CD14-positive monocyte (primary cell): ENCODE measurements around the gene SLC25A31. TPM values are rescaled to one million over a fixed set of nuclear protein-coding genes. Genes with fewer than 3 reads are reported as not detected.

Experiments used
- DNase-seq, 3 donors: peaks; one replicate each; pipeline ENCODE4 v3.0.0-alpha.2; 2011 to 2022
- H2AFZ ChIP-seq: 2 replicates; pipeline ENCODE4 v1.6.0; 2012; ENCODE audit warnings: mild to moderate bottlenecking, low read depth, low read length, inconsistent platforms; ENCODE audit not compliant: insufficient read depth, poor library complexity, severe bottlenecking
- H3K27ac ChIP-seq, 2 donors: 1 replicate in 1 of 2; 2 replicates in 1 of 2; pipeline ENCODE4 v1.5.1; 2012 to 2013; ENCODE audit warnings: low read length in 2 of 2, control low read depth in 1 of 2, inconsistent platforms in 1 of 2, low read depth in 1 of 2, mild to moderate bottlenecking in 1 of 2
- H3K27me3 ChIP-seq, 2 donors: one replicate each; pipeline versions ENCODE4 v1.6.0 to v1.6.1; 2011 to 2013; ENCODE audit warnings: low read length in 2 of 2; ENCODE audit not compliant: control insufficient read depth in 2 of 2, insufficient read depth in 2 of 2
- H3K36me3 ChIP-seq, 2 donors: replicated peaks in 1 of 2; 1 replicate in 1 of 2; 2 replicates in 1 of 2; pipeline versions ENCODE4 v1.5.1 to v1.6.1; 2012 to 2013; ENCODE audit warnings: low read length in 2 of 2, control low read depth in 1 of 2, inconsistent platforms in 1 of 2, mild to moderate bottlenecking in 1 of 2; ENCODE audit not compliant: insufficient read depth in 2 of 2, control insufficient read depth in 1 of 2
- H3K4me1 ChIP-seq, 2 donors: 1 replicate in 1 of 2; 2 replicates in 1 of 2; pipeline versions ENCODE4 v1.5.1 to v1.6.1; 2012 to 2013; ENCODE audit warnings: low read length in 2 of 2, control low read depth in 1 of 2, inconsistent platforms in 1 of 2, mild to moderate bottlenecking in 1 of 2, moderate library complexity in 1 of 2; ENCODE audit not compliant: insufficient read depth in 2 of 2, control insufficient read depth in 1 of 2
- H3K4me2 ChIP-seq: replicated peaks from 2 replicates; pipeline ENCODE3; 2012; ENCODE audit warnings: low read length, moderate library complexity, mild to moderate bottlenecking; ENCODE audit not compliant: poor library complexity, severe bottlenecking; ENCODE audit errors: extremely low read depth
- H3K4me3 ChIP-seq, 3 experiments: fragments of 200-600 bp in 1 of 3; sonication (generic) in 1 of 3; replicated peaks in 1 of 3; 1 replicate in 2 of 3; 2 replicates in 1 of 3; pipeline ENCODE4 v1.5.1; 2011 to 2013; ENCODE audit warnings: low read length in 3 of 3, mild to moderate bottlenecking in 3 of 3, control low read depth in 2 of 3, low read depth in 2 of 3, inconsistent platforms in 1 of 3, moderate library complexity in 1 of 3
- H3K79me2 ChIP-seq: 2 replicates; pipeline ENCODE4 v1.6.0; 2012; ENCODE audit warnings: mild to moderate bottlenecking, control low read depth, inconsistent platforms, low read length, moderate library complexity; ENCODE audit not compliant: insufficient read depth
- H3K9ac ChIP-seq: 2 replicates; pipeline ENCODE4 v1.6.0; 2017; ENCODE audit warnings: low read length, mild to moderate bottlenecking; ENCODE audit not compliant: insufficient read depth, poor library complexity, severe bottlenecking
- H3K9me3 ChIP-seq, 2 donors: replicated peaks in 1 of 2; 1 replicate in 1 of 2; 2 replicates in 1 of 2; pipeline versions ENCODE4 v1.5.1 to v1.6.1; 2012 to 2013; ENCODE audit warnings: low read length in 2 of 2, control low read depth in 1 of 2; ENCODE audit not compliant: control insufficient read depth in 1 of 2, insufficient read depth in 1 of 2
- H4K20me1 ChIP-seq: 2 replicates; pipeline ENCODE4 v1.6.0; 2012; ENCODE audit warnings: mild to moderate bottlenecking, low read length, control low read depth, moderate library complexity; ENCODE audit not compliant: insufficient read depth
- H3K27ac Mint-ChIP-seq, 7 donors: one replicate each; pipeline ENCODE4 v1.8.0; 2020; ENCODE audit warnings: mild to moderate bottlenecking in 7 of 7, mixed read lengths in 7 of 7, moderate library complexity in 6 of 7, inconsistent platforms in 2 of 7
- H3K27me3 Mint-ChIP-seq, 3 donors: one replicate each; pipeline ENCODE4 v1.8.0; 2021 to 2022; ENCODE audit warnings: low read depth in 3 of 3, mild to moderate bottlenecking in 3 of 3, mixed read lengths in 3 of 3, moderate library complexity in 3 of 3, inconsistent platforms in 1 of 3
- H3K36me3 Mint-ChIP-seq, 2 donors: one replicate each; pipeline ENCODE4 v1.8.0; 2020; ENCODE audit warnings: mixed read lengths in 2 of 2, inconsistent platforms in 1 of 2, mild to moderate bottlenecking in 1 of 2
- H3K4me1 Mint-ChIP-seq: one replicate; pipeline ENCODE4 v1.8.0; 2020; ENCODE audit warnings: mild to moderate bottlenecking, mixed read lengths
- H3K4me3 Mint-ChIP-seq, 2 donors: one replicate each; pipeline ENCODE4 v1.8.0; 2020; ENCODE audit warnings: mild to moderate bottlenecking in 2 of 2, mixed read lengths in 2 of 2, moderate library complexity in 1 of 2
- H3K9me3 Mint-ChIP-seq, 7 donors: one replicate each; pipeline ENCODE4 v1.8.0; 2020 to 2022; ENCODE audit warnings: mixed read lengths in 7 of 7, mild to moderate bottlenecking in 6 of 7, moderate library complexity in 6 of 7, inconsistent platforms in 2 of 7
- WGBS: methylation state at CpG from one replicate; pipeline ENCODE4 v1.1.5; 2013; ENCODE audit warnings: missing lambda C conversion rate; ENCODE audit not compliant: insufficient coverage; 5-methylcytosine and 5-hydroxymethylcytosine counted together
- intact Hi-C, 2 donors: fragments of 100-400 bp; cut with micrococcal nuclease; formaldehyde crosslinking; loops; one replicate each; pipeline versions ENCODE4 v1.15.0 to v1.15.1; 2023
- polyA plus RNA-seq, 3 donors: library from polyadenylated mRNA; depleted of rRNA in 1 of 3; unstranded in 2 of 3; stranded (reverse) in 1 of 3; fragments of 300-500 nt in 2 of 3; fragments of >200 nt in 1 of 3; fragmentation: Illumina TruSeq in 2 of 3; gene quantifications; 1 replicate in 2 of 3; 2 replicates in 1 of 3; pipeline ENCODE4 v1.2.3, GENCODE V29; 2012 to 2021
- TF ChIP-seq, protein P1 (sequence below): fragments of 200-600 bp; IDR thresholded peaks from one replicate; pipeline ENCODE4 v1.8.0; 2022; ENCODE audit warnings: antibody characterized with exemption, mild to moderate bottlenecking

Gene SLC25A31
- polyA plus RNA-seq, 3 donors: not detected

DNA sequence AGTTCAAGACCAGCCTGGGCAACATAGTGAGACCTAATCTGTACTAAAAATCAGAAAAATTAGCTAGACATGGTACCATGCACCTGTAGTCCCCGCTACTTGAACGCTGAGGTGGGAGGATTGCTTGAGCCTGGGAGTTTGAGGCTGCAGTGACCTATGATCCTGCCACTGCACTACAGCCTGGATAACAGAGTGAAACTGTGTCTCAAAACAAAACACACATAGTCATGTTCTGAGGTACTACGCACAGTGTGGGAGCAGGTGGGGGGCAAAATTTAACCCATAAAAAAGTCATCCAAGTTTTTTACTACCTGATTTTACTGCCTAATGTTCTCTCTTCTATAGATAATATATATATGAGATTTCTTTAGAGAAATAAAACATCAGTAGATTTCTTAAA is 80.4 kb downstream of the SLC25A31 start:
- no peaks in the 10 kb centered on the region for H3K79me2 ChIP-seq
- Mint-ChIP-seq H3K9me3 (peaks cover 0 to 4% (median 0%) of the 10 kb centered on the region in 7 donors), H3K36me3 (no peaks in the 10 kb centered on the region), H3K27ac (no peak overlapping the region), H3K27me3 (no peaks in the 10 kb centered on the region), H3K4me1 (no peaks in the 10 kb centered on the region), H3K4me3 (no peak overlapping the region)
- no peak overlapping the region for H2AFZ ChIP-seq
- WGBS: 90% methylated on average over 2 of the region's 3 CpGs
- no peaks in the 10 kb centered on the region for H3K9me3 ChIP-seq
- H3K9ac ChIP-seq: no peak overlapping the region
- intact Hi-C loops: no loop called here
- no peak for DNase-seq
- H3K4me2 ChIP-seq: no peak overlapping the region
- no peak overlapping the region for H3K4me3 ChIP-seq
- no peaks in the 10 kb centered on the region for H4K20me1 ChIP-seq
- H3K36me3 ChIP-seq: no peaks in the 10 kb centered on the region
- TF ChIP-seq, protein P1, sequence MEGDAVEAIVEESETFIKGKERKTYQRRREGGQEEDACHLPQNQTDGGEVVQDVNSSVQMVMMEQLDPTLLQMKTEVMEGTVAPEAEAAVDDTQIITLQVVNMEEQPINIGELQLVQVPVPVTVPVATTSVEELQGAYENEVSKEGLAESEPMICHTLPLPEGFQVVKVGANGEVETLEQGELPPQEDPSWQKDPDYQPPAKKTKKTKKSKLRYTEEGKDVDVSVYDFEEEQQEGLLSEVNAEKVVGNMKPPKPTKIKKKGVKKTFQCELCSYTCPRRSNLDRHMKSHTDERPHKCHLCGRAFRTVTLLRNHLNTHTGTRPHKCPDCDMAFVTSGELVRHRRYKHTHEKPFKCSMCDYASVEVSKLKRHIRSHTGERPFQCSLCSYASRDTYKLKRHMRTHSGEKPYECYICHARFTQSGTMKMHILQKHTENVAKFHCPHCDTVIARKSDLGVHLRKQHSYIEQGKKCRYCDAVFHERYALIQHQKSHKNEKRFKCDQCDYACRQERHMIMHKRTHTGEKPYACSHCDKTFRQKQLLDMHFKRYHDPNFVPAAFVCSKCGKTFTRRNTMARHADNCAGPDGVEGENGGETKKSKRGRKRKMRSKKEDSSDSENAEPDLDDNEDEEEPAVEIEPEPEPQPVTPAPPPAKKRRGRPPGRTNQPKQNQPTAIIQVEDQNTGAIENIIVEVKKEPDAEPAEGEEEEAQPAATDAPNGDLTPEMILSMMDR: no peak
- no peaks in the 10 kb centered on the region for H3K4me1 ChIP-seq
- H3K27me3 ChIP-seq: no peaks in the 10 kb centered on the region
- no peak overlapping the region for H3K27ac ChIP-seq

DNA sequence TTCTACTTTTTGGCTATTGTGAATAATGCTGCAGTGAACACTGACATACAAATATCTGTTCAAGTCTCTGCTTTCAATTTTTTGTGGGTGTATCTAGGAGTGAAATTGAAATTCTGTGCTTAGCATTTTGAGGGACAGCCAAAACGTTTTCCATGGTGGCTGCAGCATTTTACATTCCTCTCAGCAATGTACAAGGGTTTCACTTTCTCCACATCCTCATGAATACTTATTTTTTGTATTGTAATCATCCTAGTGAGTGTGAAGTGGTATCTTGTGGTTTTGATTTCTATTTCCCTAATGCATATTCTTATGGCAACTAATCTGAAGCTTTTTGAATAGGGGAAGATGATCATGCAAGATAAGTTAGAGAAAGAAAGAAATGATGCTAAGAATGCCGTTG is 92.2 kb downstream of the SLC25A31 start:
- intact Hi-C loops: no loop called here
- peaks cover 0 to 5% (median 0%) of the 10 kb centered on the region in 7 donors for H3K9me3 Mint-ChIP-seq
- H3K27me3 ChIP-seq: no peaks in the 10 kb centered on the region
- no peak overlapping the region for H2AFZ ChIP-seq
- no peak overlapping the region for H3K9ac ChIP-seq
- no peaks in the 10 kb centered on the region for H3K4me1 ChIP-seq
- no peak overlapping the region for H3K27ac ChIP-seq
- no peak overlapping the region for H3K4me3 ChIP-seq
- no peak overlapping the region for H3K4me3 Mint-ChIP-seq
- H3K27me3 Mint-ChIP-seq: no peaks in the 10 kb centered on the region
- no peaks in the 10 kb centered on the region for H4K20me1 ChIP-seq
- no peaks in the 10 kb centered on the region for H3K9me3 ChIP-seq
- H3K4me1 Mint-ChIP-seq: no peaks in the 10 kb centered on the region
- WGBS: 100% methylated on average over 1 of the region's 2 CpGs
- H3K36me3 ChIP-seq: no peaks in the 10 kb centered on the region
- H3K27ac Mint-ChIP-seq: no peak overlapping the region
- no peaks in the 10 kb centered on the region for H3K79me2 ChIP-seq
- H3K36me3 Mint-ChIP-seq: no peaks in the 10 kb centered on the region
- no peak overlapping the region for H3K4me2 ChIP-seq
- TF ChIP-seq, protein P1: no peak
- DNase-seq: no peak

Other genes starting within 250 kb of the SLC25A31 start
- gene INTU, start 97.4 kb upstream of the SLC25A31 start, polyA plus RNA-seq: under 1 TPM in 2 of 3 donors, not detected in 1; 0.17 to 0.26 TPM
- gene HSPA4L, start 51.9 kb downstream of the SLC25A31 start, polyA plus RNA-seq: under 1 TPM in 1 of 3 donors, not detected in 2; 0.04 TPM
- under 1 TPM; 0.34 to 0.65 (median 0.38) TPM for gene PLK4, start 150.5 kb downstream of the SLC25A31 start, polyA plus RNA-seq
- 10 to 100 TPM in 2 of 3 donors, 1 to 10 TPM in 1; 7.0 to 15.8 (median 14.2) TPM for gene MFSD8, start 234.8 kb downstream of the SLC25A31 start, polyA plus RNA-seq
- gene ABHD18, start 235.0 kb downstream of the SLC25A31 start, polyA plus RNA-seq: 1 to 10 TPM; 6.1 to 9.5 (median 6.4) TPM